Suppressor macrophage (primary cell): ENCODE data around the gene PNPLA6.
"Not testable (repeated sequence)": the region's sequence is repeated elsewhere in the genome, so short reads cannot be mapped to it uniquely, and the experiment has no call there.

Source experiments
- DNase-seq, 4 experiments: peaks; one replicate each; pipeline ENCODE4 v3.0.0-alpha.2; 2020 to 2022

PNPLA6 gene

GRCh38 chr19:7556696-7557315, 21.3 kb downstream of the PNPLA6 start:
- no peak for DNase-seq

GRCh38 chr19:7558667-7559066, 23.1 kb downstream of the PNPLA6 start:
- DNase-seq, result no peak

GRCh38 chr19:7559102-7559501, 23.6 kb downstream of the PNPLA6 start:
- no peak for DNase-seq

GRCh38 chr19:7560255-7560654, 24.7 kb downstream of the PNPLA6 start:
- no peak for DNase-seq

- DNase-seq, result no peak
Observed at GRCh38 chr19:7561325-7561724, 25.8 kb downstream of the PNPLA6 start.

GRCh38 chr19:7562646-7563393, 27.3 kb downstream of the PNPLA6 start:
- no peak for DNase-seq

- no peak for DNase-seq
Observed at GRCh38 chr19:7564866-7565265, 29.3 kb downstream of the PNPLA6 start.

- no peak for DNase-seq
Observed at GRCh38 chr19:7565332-7565731, 29.8 kb downstream of the PNPLA6 start.

GRCh38 chr19:7570761-7571160, 35.2 kb downstream of the PNPLA6 start:
- DNase-seq, result no peak

GRCh38 chr19:7575434-7576040, 40.0 kb downstream of the PNPLA6 start:
- DNase-seq, result peak; percentile 25 to 64 (median 48)

GRCh38 chr19:7577422-7577821, 41.9 kb downstream of the PNPLA6 start:
- DNase-seq, result not testable (repeated sequence)

- DNase-seq, result no peak
Observed at GRCh38 chr19:7578127-7578526, 42.6 kb downstream of the PNPLA6 start.

- DNase-seq, result no peak
Observed at GRCh38 chr19:7579182-7579581, 43.7 kb downstream of the PNPLA6 start.

- no peak for DNase-seq
Observed at GRCh38 chr19:7582446-7582845, 46.9 kb downstream of the PNPLA6 start.

- DNase-seq, result no peak
Observed at GRCh38 chr19:7589822-7590221, 54.3 kb downstream of the PNPLA6 start.

- DNase-seq, result no peak
Observed at GRCh38 chr19:7590256-7590655, 54.7 kb downstream of the PNPLA6 start.

GRCh38 chr19:7595466-7596133, 60.1 kb downstream of the PNPLA6 start, which contains the start of gene CAMSAP3:
Gene CAMSAP3, plus strand, starts transcription at chr19:7595863. Its CDS starts 140 bp downstream, at chr19:7596003.
- peak in 2 of 4 experiments; percentile 30 to 48 for DNase-seq

- no peak for DNase-seq
Observed at GRCh38 chr19:7596211-7596937, 60.9 kb downstream of the PNPLA6 start.

- no peak for DNase-seq
Observed at GRCh38 chr19:7597689-7598088, 62.2 kb downstream of the PNPLA6 start.

- no peak for DNase-seq
Observed at GRCh38 chr19:7598180-7598579, 62.7 kb downstream of the PNPLA6 start.

GRCh38 chr19:7600721-7601120, 65.2 kb downstream of the PNPLA6 start:
- DNase-seq, result no peak

- DNase-seq, result no peak
Observed at GRCh38 chr19:7602240-7602934, 66.9 kb downstream of the PNPLA6 start.
